ENCODE data around the gene TSPAN31.
A peak's percentile ranks its signal among the peaks of the same experiment; 100 is the strongest.
"Not testable (repeated sequence)": the region's sequence is repeated elsewhere in the genome, so short reads cannot be mapped to it uniquely, and the experiment has no call there.

TSPAN31 gene

DNA sequence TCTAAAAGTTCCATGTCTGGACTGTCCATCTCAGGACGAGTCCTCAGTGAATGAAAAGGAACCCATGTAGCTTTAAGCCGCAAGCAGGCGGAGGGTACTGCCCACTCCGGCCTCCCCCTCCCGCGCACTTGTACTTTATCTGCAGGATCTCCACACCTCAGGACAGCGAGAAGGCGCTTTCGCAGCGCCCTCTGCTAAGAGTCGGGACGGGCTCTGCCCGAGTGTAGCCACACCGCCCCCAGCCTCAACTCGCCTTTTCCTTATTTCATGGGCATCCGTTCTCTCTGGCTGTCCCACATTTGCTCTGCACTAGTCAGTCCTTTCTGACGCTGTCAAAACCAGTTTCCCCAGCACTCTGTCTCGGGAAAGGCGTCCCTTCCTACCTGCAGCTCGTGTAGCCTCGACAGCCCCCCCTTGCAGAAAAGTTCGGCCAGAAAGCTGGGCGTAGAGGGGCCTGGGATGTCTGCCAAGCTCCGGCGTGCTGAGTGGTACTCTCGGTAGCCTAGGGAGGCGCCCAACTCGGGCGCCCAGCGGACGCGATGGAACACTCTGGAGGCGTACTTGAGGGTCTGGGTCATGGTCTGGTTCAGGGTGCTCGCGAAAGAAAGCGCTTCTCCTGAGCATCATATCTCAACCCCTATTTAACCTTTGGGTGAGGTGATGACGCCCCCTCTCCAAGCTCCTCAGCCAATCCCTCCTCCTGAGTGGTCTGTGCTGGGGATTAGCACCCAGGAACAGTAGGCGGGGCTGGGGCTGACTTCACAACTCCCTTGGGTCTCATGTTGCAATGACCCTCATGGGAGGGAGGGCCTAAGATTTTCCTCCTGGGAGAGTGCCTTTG is 21.8 kb downstream of the TSPAN31 start, which contains the start of gene CYP27B1:
Gene CYP27B1, minus strand, starts transcription at position 615 of the 841 bp plus-strand sequence. Its CDS starts 37 bp downstream, at position 578.
- no peak for DNase-seq (ENCODE audit: low read depth)

DNA sequence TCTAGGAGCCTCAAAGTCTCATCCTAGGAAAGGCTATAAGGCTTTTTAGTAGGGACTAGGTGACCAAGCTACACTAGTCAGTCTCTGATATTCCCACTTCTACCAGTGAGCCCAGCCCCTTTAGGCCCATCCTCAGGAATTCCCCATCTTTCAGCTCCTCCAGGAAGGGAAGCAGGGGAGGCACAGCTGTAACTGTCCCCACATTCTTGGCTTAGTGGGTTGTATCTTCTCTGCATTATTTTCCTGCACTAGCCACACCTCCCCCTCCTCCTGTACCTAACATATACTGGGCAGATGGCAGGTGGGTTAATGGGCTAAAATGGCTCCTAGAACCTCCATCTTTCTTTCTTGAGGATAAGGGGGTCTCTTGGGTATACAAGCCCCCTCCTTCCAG is 22.5 kb downstream of the TSPAN31 start:
- no peak for DNase-seq (ENCODE audit: low read depth)

DNA sequence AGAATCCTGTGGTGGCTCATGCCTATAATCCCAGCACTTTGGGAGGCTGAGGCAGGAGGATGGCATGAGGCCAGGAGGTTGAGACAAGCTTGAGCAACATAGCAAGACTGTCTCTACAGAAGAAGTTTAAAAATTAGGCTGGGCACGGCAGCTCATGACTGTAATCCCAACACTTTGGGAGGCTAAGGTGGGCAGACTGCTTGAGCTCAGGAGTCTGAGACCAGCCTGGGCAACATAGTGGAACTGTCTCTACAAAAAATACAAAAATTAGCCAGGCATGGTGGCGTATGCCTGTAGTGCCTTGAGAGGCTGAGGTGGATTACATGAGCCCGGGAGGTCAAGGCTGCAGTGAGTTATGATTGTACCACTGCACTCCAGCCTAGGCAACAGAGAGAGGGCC is 23.0 kb downstream of the TSPAN31 start:
- no peak for DNase-seq (ENCODE audit: low read depth)

GRCh38 chr12:57769594-57769993 is 24.8 kb downstream of the TSPAN31 start:
- DNase-seq (ENCODE audit: low read depth): no peak

GRCh38 chr12:57770734-57771133 is 25.9 kb downstream of the TSPAN31 start:
- no peak for DNase-seq (ENCODE audit: low read depth)

DNA sequence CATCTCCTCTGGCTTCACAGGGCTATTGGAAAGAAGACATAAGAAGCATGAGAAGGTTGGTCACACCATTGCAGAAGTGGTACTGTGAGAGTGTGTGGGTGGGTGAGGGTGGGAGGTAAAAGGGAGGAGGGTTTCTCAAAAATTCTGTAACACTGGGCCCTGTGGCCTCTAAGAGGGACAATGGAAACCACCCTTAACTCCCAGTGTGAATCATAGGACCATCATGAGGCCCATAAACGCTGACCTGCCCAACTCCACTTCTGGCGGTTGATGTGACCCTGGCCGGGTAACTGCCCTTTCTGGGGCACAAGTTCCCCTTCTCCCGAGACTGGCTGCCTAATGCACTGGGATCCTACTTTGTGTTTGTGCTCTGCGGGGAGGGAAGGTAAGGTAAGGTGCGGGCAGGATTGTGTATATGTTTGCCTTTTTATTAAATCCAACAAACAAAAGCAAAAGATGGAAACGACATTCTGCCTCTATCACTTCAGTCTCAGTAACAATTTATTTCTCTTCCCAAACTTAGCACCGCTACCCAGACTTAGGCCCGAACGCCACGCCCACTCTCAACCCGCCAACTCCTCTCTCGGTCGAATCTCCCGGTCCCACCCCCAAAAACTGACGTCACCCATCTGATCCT is 26.5 kb downstream of the TSPAN31 start:
- peak; percentile 84 for DNase-seq (ENCODE audit: low read depth)

DNA sequence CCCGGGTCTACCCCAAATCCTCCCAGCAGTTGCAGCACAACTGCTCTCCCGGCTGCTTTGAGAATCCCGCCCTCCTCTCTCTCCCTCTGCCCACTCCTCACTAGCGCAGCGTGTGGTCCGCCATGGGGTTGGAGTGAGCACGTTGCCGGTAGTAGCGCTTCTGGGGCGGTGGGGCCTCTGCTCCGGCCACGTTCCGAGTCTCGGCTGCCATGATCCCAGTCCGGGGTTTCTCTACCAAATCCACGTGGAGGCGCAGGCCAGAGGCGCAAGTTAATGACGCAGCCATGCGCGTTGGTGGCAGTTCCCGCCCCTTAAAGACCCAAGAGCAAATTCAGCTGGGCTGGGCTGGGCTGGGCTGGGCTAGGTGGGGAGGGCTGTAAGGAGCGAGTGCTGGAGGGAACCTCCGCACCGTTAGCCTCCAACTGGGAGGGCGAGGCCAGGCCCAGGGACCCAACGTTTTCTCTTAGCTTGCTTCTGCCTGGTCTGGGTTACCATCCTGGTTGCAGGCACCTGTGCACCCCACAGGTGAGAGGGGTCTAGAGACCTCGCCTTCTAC is 27.1 kb downstream of the TSPAN31 start, which contains the start of gene METTL1:
Gene METTL1, minus strand, starts transcription at position 233 of the 556 bp plus-strand sequence. Its CDS starts 22 bp downstream, at position 211.
- peak; percentile 89 for DNase-seq (ENCODE audit: low read depth)

GRCh38 chr12:57772429-57773322 is 27.8 kb downstream of the TSPAN31 start, which contains the start of gene EEF1AKMT3:
Gene EEF1AKMT3 (plus strand): TSS chr12:57772614. CDS start chr12:57772725, 111 bp downstream.
- DNase-seq (ENCODE audit: low read depth): no peak

DNA sequence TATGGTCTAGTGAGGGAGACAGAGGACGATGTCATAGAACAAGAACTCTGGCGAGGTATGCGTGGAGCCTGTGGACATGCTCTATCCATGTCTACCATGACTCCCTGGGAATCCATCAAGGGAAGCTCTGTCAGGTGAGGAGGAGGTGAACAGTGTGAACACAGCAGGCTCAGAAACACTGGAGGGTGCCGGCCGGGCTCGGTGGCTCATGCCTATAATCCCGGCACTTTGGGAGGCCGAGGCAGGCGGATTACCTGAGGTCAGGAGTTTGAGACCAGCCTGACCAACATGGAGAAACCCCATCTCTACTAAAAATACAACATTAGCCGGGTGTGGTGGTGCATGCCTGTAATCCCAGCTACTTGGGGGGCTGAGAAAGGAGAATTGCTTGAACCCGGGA is 29.8 kb downstream of the TSPAN31 start:
- DNase-seq (ENCODE audit: low read depth): not testable (repeated sequence)

DNA sequence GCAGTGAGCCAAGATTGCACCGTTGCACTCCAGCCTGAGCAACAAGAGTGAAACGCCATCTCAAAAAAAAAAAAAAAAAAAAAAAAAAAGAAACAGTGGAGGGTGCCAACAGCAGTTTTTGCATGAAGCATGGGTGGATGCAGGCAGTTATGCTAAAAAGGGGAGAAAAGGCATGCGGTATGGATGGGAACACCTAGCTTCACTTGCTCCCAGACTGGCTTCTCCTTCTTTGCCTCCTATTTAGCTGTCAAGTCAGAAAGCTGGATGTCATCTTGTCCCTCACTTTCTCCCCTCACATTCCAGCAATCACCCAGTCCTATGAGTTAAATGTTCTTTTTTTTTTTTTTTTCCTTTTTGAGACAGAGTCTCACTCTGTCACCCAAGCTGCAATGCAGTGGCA is 30.2 kb downstream of the TSPAN31 start:
- no peak for DNase-seq (ENCODE audit: low read depth)

GRCh38 chr12:57775563-57776246 is 30.9 kb downstream of the TSPAN31 start:
- DNase-seq (ENCODE audit: low read depth): no peak

DNA sequence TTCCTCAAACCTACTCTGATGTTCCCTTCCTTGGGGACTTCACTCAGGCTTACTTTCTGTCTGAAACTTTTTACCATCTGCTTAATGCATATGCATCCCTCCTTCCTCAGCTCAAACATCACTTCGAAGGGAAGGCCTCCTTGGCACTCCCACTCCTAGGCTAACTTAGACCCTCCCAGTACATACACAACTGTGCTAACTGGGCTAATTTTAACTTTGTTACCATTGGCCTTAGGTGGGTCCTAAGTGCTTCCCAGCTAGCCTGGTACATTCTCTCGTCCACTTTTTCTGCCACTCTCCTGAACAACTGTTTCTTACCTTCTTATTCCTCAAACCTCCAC is 31.4 kb downstream of the TSPAN31 start:
- no peak for DNase-seq (ENCODE audit: low read depth)

DNA sequence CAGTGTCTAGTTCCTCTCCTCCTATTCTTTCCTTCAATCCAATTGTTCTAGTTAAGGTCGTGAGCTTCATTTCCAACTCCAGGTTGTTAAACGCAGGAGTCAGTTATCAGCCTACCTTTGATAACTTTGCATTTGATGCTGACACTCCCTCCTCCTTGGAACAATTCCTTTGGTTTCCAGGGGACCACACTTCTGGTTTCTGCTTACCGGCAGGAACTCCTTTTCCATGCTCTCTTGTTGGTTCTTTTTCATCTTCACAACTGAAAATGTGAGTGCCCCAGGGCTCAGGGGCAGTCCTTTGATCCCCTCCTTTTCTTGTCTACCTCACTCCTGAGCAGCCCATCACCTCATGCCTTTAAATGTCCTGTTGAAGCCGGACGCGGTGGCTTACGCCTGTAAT is 32.5 kb downstream of the TSPAN31 start:
- DNase-seq (ENCODE audit: low read depth): no peak

DNA sequence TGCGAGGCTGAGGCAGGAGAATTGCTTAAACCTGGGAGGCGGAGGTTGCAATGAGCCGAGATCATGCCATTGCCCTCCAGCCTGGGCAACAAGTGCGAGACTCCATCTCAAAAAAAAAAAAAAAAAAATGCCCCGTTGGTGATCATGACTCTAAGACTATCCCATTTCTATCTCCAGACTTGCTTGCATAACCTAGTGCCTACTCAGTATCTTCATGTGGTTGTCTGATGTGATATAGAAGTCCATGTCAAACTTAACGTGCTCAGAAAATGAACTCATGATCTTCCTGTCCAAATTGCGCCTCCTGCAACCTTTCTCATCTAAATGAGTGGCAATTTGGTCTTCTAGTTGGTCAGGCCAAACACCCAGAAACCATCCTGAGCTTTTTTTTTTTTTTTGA is 33.1 kb downstream of the TSPAN31 start:
- no peak for DNase-seq (ENCODE audit: low read depth)

DNA sequence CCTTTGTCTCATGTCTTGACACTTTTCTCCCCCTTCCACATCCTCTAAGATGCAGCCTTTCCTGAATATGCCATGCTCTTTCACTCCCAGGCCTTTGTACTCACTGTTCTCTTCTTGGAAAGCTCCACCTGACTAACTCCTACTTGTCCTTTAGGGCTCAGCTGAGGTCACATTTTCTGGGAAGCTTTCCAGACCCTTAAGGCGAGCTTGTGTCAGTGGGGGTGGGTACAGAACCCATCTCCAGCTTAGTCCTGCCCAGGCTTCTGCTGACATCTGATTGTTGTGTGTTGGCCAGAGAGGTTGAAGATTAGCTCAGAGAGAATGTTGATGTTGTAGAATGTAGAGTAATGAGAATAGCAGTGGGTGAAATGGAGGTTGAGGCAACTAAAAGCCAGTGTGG is 34.9 kb downstream of the TSPAN31 start:
- no peak for DNase-seq (ENCODE audit: low read depth)

GRCh38 chr12:57780284-57780897 is 35.6 kb downstream of the TSPAN31 start:
- DNase-seq (ENCODE audit: low read depth): no peak

GRCh38 chr12:57781244-57781643 is 36.4 kb downstream of the TSPAN31 start:
- no peak for DNase-seq (ENCODE audit: low read depth)

DNA sequence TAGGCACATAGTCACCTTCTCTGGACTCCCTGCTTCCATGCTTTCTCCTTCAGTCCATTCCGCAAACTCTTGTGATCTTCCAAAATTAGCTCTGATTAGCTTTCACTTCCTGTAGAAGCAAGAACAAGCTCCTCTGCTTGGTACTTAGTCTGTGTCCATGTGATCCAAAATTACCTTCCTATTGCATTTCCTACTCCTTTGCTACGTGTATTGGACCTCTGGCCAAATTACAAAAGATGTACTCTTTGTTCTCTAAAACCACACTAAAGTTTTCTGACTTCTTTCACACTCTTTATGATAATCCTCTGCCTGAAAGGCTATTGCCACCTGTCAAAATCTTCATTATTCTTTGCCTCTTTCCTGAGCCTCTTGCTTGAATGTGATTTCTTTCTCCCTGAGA is 37.0 kb downstream of the TSPAN31 start:
- DNase-seq (ENCODE audit: low read depth): no peak

DNA sequence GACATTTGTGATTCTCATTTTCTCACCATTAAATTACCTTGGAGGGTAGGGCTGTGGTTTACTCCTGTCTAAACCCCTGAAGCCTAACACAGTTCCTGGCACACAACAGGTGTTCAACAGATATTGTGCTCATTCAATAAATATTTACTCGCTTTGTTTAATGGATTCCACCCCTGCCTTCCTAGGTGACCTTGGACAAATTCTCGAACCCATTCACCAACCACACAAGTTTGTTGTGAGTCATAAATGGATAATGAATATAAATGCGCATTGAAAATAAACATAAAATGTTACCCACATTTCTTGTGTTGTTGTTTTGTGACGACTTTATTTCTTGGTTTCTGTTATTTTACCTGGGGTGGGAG is 37.4 kb downstream of the TSPAN31 start:
- DNase-seq (ENCODE audit: low read depth): no peak

GRCh38 chr12:57782608-57783465 is 38.0 kb downstream of the TSPAN31 start, which contains the start of gene TSFM:
Gene TSFM (plus strand): TSS chr12:57782787. CDS start chr12:57782802, 15 bp downstream.
- peak; percentile 96 for DNase-seq (ENCODE audit: low read depth)
